GM21381 (cell line): ENCODE results near the gene UBC.

ENCODE experiments used
- ATAC-seq: cut with Tn5 transposase; IDR thresholded peaks from one replicate; pipeline ENCODE4 v1.9.1; 2021; ENCODE audit warnings: mild to moderate bottlenecking, moderate library complexity; ENCODE audit not compliant: unreplicated experiment

The UBC gene

DNA sequence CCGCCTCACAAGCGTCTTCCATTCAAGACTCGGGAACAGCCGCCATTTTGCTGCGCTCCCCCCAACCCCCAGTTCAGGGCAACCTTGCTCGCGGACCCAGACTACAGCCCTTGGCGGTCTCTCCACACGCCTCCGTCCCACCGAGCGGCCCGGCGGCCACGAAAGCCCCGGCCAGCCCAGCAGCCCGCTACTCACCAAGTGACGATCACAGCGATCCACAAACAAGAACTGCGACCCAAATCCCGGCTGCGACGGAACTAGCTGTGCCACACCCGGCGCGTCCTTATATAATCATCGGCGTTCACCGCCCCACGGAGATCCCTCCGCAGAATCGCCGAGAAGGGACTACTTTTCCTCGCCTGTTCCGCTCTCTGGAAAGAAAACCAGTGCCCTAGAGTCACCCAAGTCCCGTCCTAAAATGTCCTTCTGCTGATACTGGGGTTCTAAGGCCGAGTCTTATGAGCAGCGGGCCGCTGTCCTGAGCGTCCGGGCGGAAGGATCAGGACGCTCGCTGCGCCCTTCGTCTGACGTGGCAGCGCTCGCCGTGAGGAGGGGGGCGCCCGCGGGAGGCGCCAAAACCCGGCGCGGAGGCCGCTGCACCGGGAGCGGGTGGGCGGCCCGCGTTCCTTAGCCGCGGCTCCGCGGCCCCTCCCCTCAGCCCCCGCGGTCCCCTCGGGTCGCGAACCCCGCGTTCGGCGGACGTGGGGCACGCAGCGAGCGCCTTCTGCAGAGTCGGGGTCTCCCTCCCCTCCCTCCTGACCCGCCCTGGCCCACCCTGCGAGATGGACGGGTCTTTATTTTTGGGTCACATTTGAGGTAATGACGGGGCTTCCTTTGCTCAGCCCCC, at the start of gene UBC:
Gene UBC, minus strand, starts transcription at position 259 of the 847 bp plus-strand sequence. CDS start 879 bp downstream, outside the sequence.
- peak; percentile 33 for ATAC-seq

DNA sequence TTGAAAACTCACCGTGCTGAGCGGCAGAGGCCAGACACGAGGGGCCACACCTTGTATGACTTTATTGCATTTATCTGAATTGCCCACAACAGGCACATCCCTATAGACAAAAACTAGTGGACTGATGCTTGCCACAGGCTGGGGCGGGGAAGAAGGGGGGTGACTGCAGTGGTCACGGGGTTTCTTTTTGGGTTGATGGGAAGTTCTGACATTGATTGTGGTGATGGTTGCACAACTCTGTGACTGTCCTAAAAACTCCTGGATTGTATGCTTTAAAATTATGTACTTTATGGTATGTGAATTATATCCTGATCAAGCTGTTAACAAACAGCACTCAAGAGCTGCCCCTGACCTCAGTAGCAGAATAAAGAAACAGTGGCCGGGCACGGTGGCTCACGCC, 48.8 kb upstream of the UBC start:
- ATAC-seq, result no peak

DNA sequence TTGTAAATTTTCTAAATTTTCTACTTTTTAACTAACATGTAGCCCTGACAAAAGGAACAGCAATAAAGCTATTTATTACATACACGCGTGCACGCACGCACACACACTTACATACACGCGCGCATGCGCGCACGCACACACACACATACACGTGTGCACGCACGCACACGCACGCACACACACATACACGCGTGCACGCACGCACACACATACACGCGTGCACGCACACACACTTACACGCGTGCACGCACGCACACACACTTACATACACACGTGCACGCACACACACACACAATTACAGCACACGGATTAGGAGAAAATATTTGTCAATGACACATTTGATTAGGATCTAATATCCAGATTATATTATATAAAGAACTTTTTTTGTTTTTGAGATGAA, 46.6 kb upstream of the UBC start:
- no peak for ATAC-seq

DNA sequence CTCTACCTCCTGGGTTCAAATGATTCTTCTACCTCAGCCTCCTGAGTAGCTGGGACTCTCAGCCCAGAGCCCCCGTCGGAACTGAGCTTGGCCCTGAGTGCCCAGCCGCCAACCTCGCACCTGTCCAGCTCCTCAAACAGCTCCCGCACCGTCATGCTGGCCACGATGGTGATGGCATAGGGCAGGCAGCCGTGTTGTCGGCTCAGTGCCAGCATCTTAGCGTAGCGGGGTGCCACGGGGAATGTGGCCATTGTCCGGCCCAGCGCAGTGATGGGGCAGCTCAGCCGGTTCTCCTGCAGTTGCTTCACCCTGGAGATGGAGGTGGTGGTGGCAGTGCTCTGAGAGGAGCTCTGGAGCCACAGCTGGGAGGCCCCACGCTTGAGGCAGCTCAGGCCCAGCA, 42.1 kb upstream of the UBC start:
- no peak for ATAC-seq

DNA sequence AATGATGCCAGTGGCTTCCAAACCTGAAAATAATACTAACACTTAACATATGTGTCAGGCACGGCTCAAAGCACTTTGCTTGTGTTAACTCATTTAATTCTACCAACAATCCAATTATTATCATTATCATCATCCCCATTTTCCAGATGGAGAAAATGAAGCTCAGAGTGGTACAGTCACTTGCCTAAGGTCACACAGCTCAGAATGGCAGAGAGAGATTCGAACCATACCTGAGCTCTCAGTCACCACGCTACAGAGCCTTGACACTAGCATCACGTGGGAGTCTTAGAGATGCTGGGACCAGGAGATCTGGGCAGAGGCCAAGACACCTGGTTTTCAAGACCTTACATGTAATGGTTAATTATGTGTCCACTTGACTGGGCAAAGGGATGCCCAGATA, 40.3 kb upstream of the UBC start:
- ATAC-seq, result no peak

DNA sequence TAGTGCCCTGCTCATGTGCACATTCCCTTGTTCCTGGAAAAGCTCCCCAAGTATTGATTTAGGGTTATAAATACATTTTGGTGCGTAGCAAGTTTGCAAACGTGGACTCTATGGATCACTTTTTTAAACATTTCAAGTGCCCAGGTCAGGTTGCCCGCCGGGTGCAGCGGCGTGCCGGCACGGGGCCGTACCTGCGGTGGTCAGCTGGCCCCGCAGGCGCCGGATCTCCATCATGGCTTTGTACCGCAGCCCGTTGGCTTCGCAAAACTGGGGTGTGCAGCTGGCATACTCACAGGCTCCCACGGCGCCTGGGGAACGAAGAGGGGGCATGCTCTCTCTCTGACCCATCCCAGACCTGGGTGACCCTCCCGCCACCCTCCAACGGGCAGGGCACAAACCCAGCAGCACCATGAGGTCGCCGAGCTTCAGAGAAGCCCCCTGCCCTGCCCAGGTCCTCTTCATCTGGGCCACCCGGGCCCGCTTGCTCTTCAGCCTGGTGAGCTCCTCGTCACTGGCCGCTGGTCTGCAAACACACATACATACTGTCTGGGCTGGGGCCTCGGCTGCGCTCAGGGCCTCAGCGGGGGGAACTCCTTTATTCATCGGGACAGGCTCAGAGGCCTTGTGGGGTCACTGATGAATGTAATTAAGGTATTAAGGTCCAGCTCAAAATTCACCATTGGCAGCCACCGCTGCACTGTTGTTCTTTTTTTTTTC, 39.4 kb upstream of the UBC start:
- ATAC-seq, result no peak

DNA sequence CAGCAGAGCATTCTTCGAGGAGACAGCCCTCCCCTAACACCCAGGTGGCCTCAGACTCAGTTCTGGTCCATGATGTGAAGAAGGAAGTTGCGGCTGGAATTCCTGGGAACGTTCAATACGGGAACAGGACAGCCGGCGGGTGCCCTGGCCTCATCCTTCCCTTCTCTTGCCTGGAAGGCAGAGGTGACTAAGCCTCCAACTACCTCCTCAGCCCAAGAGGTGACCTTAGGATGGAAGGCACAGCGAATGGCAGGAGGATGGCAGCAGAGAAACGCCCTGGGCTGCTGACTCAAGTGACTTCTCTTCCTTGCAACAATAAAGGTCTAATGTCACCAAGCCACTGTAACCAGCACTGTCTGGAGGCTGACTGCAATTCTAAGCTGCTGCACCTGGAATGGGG, 38.4 kb upstream of the UBC start:
- ATAC-seq, result no peak

DNA sequence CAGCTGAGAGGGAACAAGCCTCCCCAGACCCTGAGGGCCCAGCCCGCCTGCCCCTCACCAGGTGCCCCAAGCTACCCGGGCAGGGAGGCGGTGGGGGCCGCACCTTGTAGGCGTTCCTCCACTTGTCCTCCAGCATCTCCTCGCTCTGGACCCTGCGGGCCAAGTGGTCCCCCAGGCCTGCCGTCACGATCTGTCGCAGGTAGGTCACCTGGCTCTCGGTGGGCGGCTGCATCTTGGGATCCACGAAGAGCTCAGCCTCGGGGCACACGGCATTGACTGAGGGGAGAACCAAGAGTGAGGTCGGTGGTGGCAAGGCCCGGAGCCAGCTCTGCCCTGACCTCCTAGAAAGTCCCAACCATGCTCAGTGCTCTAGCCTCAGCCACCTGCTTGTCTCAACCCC, 37.8 kb upstream of the UBC start:
- ATAC-seq, result no peak

DNA sequence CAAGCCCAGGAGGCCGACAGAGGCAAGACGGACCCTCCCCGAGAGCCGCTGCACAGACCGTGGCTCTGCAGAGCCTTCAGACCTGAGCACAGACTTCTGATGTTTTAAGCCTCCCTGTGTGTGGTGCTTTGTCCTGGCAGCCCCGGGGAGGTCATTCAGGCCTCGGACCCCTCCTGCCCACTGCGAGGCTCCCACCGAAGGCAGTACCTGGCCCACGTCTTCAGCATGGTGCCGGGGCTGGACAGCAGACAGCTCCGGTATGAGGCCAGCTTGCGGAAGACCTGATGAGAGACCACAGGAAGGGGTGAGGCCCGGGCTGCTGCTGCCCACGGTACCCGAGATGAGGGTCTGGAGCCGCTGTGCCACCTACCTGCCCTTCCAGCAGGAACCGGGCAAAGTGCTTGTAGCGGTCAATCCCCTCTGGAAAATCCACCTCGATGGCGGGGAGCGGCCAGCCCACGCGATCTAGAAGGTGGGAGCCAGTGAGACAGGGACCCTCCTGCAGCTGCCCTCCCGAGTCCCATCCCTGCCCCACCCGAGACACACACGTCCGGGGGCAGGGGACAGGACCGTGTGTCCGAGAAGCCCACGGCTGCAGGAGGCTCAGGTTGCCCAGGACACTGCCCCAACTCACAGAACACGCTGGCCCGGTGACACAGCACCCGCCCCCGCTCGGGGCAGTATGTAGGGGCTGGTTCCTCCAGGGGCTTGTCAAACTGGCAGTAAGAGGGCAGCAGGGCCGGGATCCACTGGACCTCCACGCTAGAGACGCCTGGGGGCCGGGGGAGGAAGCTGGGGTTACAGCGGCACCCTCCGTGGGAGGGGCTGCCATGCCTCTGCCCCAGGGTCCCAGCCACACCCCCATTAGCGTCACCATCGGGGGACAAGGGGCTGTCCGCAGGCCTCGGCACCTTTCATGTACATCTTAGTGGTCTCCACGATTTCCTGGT, 35.6 kb upstream of the UBC start:
- no peak for ATAC-seq

DNA sequence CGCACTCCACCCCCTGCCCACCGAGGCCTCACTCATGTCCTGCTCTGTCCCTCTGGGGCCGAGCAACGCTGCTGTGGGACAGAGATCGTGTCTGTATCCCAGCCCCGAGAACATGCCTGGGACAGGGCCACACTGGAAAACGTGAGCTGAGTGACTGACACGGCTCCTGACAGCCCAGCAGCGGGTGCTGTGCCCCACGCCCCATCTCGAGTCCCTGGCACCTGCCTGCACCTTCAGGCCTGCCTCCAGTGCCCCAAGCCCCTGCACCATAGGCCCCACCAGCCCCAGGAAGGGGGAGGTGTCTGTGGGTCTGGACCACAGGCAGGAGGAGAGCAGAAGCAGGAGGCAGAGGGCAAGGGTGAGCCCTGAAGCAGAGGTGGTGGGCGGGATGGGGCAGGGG, 34.6 kb upstream of the UBC start:
- ATAC-seq, result no peak

DNA sequence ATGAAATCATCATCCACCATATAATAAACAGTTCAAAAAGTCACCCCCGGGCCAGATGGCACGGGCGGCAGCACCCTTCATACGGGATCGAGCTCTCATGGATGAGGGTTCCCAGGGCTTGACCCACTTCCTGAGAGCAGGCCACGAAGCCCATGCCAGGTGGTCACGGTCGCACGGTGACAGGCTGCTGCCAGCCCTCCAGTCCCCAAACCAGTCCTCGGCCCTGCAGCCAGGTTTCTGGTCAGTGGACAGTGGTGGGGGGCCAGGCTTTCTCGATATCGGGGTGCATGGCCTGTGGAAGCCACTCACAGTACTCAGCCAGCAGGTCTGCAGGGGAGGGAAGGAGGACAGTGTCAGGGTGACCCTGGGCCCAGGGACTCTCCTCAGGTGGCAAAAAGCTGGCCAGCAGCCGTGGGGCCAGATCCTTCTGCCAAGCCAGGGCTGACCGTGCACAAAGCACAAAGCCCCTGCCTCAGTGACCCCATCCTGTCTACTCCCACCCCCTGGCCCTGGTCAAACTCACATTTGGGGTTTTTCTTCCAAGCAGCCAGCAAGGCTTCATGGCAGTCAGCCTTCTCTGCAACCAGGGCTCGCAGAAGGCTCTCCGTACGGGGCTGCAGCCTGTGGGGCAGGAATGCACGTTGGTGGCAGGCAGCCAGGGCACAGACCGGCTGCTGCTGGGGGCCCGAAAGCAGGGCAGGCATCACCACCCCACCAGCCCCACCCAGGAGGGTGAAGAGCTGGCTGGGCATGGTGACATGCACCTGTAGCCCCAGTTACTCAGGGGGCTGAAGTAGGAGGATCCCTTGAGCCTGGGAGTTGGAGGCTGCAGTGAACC, 33.3 kb upstream of the UBC start:
- no peak for ATAC-seq

DNA sequence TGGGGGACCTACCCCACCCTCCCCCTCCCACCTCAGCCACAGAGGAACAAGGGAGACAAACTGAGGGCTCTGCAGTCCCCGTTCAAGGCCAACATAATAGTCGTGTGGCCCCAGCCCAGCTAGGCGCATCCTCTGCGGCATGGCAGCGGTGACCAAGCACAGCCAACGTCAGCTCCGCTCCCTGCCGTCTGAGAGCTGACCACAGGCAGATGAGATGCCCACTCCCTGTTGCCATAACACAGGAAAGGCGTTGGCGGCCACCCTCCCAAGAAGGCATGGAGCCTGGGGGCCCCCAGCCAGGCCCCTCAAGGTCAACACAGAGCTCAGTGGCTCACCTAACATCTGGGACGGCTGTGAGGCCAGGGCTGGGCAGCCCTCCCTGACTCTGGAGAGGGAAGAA, 32.6 kb upstream of the UBC start:
- no peak for ATAC-seq

DNA sequence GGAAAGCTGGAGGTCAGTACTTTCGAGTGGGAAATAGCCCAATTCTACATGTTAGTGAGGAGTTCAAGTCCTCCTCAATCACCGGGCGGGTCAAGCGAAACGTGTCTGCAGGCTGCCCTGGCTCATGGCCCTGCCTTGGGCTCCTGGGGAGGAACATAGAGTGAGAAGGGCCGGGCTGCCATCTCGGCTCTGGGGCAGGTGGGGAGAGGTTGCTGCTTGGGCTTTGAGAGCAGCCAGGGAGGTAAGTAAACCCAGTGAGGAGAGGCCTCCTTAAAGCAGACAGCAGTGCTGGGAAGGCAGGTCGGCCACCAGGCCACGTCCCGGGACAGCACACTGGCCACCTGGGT, 32.0 kb upstream of the UBC start:
- ATAC-seq, result no peak

DNA sequence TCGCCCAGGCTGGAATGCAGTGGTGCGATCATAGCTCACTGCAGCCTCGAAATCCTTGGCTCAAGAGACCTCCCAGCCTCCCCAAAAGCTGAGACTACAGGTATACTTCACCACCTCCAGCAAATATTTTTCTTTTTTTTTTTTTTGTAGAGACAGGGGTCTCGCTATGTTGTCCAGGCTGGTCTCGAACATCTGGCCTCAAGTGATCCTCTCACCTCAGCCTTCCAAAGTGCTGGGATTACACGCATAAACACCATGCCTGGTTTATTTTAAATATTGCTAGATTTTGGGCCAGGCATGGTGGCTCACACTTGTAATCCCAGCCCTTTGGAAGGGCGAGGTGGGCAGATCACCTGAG, 26.7 kb upstream of the UBC start:
- no peak for ATAC-seq

DNA sequence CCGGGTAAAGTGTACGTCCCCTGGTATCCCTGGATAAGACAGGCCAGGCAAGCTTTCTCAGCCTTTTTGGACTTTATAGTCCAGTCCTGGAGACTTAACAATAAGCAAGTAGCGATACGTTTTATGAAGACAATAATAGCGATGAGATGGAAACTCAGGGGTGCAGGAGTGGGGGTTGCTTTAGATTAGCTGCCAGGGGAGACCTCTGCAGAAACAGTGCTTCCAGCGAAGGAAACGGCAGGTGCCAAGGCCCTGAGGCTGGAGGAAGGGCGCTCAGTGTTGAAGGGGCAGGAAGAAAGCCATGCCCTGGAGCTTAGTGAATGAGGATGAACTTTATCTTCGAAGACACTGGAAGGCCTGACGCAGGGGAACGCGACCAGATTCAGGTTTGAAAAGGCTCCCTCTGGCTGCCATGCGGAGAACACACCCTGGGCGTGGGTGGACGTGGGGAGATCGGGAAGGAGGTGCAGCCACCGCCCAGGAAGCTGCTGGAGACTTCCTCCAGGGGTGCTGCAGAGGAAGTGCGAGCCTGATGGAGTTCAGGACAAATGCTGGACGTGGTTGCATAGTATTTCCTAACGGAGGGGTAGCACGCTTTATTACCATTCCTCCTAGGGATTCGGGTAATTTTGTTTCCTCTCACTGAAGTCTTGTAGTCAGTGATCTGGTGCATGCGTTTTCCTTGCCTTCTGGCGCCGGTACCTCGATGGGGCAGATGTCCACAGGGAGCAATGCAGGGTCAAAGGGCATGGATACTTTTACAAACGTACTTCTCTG, 26.1 kb upstream of the UBC start:
- peak; percentile 44 for ATAC-seq

DNA sequence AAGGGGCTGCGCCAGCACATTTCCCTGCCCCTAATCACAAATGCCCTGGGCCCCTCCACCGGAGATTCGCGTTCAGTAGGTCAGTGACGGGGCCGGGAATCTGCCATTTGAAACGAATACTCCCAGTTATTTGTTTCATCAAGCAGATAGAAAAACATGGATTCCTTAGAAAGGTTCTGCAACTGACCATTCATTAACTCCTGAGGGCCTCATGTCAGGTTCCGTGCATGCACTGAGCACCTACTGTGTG, 25.6 kb upstream of the UBC start:
- no peak for ATAC-seq

DNA sequence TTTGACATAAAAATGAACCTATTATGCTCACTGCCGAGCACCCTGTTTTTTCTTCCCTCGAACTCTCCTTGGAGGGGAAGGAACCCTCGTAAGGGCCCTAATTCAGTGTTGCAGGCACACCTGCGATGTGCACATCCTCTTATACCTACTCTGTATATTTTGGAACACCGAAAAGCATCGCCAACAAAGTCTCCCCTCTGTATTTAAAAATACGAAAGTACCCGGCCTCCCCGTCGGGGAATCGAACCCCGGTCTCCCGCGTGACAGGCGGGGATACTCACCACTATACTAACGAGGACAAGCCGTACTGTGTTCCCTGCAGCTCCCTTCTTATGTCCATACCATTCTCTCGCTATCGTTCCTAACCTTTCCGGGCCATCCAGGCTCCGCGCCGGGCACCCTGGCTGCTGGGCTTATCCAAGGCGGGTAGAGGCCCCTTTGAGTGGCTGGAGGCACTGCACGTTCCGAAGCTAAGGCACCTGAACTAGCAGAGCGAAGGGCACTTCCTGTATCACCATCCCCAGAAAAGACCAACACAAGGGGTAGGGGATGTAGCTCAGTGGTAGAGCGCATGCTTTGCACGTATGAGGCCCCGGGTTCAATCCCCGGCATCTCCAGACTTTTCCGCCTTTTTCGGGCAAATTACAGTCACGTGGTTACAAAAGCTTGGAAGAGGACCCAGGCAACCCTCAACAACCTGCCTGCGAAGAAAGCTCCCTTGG, 25.1 kb upstream of the UBC start:
- peak; percentile 52 for ATAC-seq

DNA sequence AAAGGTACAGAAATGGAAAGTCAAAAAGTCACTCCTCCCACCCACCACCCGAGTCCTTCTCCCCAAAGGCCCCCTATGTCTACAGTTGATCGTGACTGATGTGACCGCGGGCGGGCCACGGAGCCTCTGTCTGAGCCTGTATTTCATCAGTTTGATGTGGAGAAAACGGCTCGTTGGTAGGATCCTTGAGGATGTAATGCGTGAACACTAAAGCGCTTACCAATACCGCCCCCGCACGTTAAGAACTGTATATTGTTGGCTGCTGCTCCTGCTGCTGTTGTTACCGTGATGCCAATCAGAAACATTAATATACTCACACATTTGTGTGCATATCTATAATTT, 24.6 kb upstream of the UBC start:
- peak; percentile 30 for ATAC-seq

DNA sequence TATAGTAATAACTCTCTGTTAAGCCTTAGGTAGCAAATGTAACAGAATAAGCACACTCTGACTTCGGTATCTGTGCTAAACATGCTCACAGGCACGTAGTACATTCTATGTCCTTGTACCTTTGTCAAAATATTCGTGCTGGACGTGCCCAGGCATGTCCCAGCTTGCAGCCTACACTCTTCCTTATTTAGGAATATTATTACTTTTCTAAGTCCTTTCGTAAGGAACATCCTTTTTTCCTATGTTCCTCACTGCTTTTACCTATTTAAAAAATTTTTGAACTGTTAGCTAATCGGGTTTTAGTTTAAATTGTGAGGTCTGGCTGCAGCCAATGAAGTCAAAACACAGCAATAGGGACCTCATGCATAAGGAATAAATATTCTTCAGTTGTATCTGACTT, 24.1 kb upstream of the UBC start:
- no peak for ATAC-seq

DNA sequence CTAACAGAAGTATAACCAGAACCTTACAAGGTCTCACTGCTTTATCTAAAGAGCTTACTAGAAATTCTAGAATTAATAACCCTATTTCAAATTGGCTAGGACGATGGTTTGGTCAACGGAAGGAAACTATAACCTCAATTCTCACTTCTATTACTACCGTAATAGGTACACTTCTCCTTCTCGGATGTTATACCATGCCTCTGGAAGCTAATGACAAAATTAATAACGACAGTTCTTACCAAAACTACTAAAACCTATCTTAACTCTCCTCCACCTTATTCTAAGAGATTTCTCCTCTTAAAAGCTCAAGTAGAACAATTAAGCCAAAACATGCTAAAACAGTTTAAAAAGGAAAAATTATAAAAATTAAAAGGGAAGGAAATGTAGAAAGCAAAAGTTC, 23.7 kb upstream of the UBC start:
- no peak for ATAC-seq
